Endothelial cell of umbilical vein (primary cell): ENCODE measurements around the gene CEP72. TPM values are rescaled to one million over a fixed set of nuclear protein-coding genes. Genes with fewer than 3 reads are reported as not detected.

Source experiments
- BruUV-seq: library from RNA; stranded (reverse); fragments of 400-500 nt; replicated peaks from 2 replicates; lab custom pipeline; 2021; lab: Mats Ljungman, UMichigan
- CTCF ChIA-PET: fragments of 300-600, 350-600 bp; sonication (Branson Sonifier 250); formaldehyde crosslinking; loops from one replicate; lab custom pipeline; 2021; ENCODE audit warnings: antibody characterized with exemption, inconsistent platforms; lab: Charles Lee
- POLR2A ChIA-PET: fragments of 300-600, 350-600 bp; sonication (Branson Sonifier 250); formaldehyde crosslinking; loops from one replicate; lab custom pipeline; 2021; ENCODE audit warnings: antibody characterized with exemption, inconsistent platforms; lab: Charles Lee
- DNase-seq: peaks from one replicate; pipeline ENCODE4 v3.0.0-alpha.2; 2011; ENCODE audit warnings: low read depth, low spot score
- FAIRE-seq: peaks from 2 replicates; lab custom pipeline; 2011; peaks lifted over from hg19 to GRCh38; lab: Jason Lieb, UNC
- H2AFZ ChIP-seq: 2 replicates; pipeline ENCODE4 v1.6.0; 2012; ENCODE audit warnings: low read depth, low read length, control low read depth, inconsistent platforms
- H3K27ac ChIP-seq: 2 replicates; pipeline ENCODE4 v1.5.1; 2011; ENCODE audit warnings: low read depth, mild to moderate bottlenecking, control low read depth, low read length, moderate library complexity; ENCODE audit not compliant: insufficient read depth
- H3K27me3 ChIP-seq, 2 experiments: 2 replicates each; pipeline versions ENCODE4 v1.6.0 to v1.6.1; 2011; ENCODE audit warnings: low read length in 2 of 2, mixed read lengths in 1 of 2; ENCODE audit not compliant: control insufficient read depth in 2 of 2, insufficient read depth in 2 of 2
- H3K36me3 ChIP-seq, 2 experiments: 2 replicates in 1 of 2; 3 replicates in 1 of 2; pipeline ENCODE4 v1.5.1; 2011; ENCODE audit warnings: low read length in 2 of 2, mild to moderate bottlenecking in 1 of 2, moderate library complexity in 1 of 2; ENCODE audit not compliant: control insufficient read depth in 2 of 2, insufficient read depth in 2 of 2; ENCODE audit errors: extremely low read depth in 1 of 2
- H3K4me1 ChIP-seq: 3 replicates; pipeline ENCODE4 v1.5.1; 2011; ENCODE audit warnings: mild to moderate bottlenecking, low read length; ENCODE audit not compliant: control insufficient read depth, insufficient read depth; ENCODE audit errors: extremely low read depth
- H3K4me2 ChIP-seq: 2 replicates; pipeline ENCODE4 v1.6.1; 2011; ENCODE audit warnings: low read length, control low read depth, mixed read lengths; ENCODE audit not compliant: insufficient read depth
- H3K4me3 ChIP-seq, 3 experiments: fragments of 200-600 bp in 1 of 3; sonication (generic), shearing (Covaris generic) in 1 of 3; replicated peaks in 1 of 3; 2 replicates each; pipeline ENCODE4 v1.5.1; 2011 to 2016; ENCODE audit warnings: control low read depth in 3 of 3, low read length in 3 of 3, mild to moderate bottlenecking in 2 of 3, inconsistent platforms in 1 of 3, low read depth in 1 of 3, moderate library complexity in 1 of 3; ENCODE audit not compliant: insufficient read depth in 1 of 3
- H3K79me2 ChIP-seq: 2 replicates; pipeline ENCODE4 v1.6.0; 2012; ENCODE audit warnings: low read length, inconsistent platforms; ENCODE audit not compliant: control insufficient read depth, insufficient read depth
- H3K9ac ChIP-seq: replicated peaks from 2 replicates; pipeline ENCODE3; 2011; ENCODE audit warnings: low read length, control low read depth; ENCODE audit not compliant: insufficient read depth; ENCODE audit errors: extremely low read depth
- H3K9me1 ChIP-seq: replicated peaks from 3 replicates; pipeline ENCODE4 v1.6.0; 2011; ENCODE audit warnings: mild to moderate bottlenecking, low read length; ENCODE audit not compliant: control insufficient read depth, insufficient read depth; ENCODE audit errors: extremely low read depth
- H3K9me3 ChIP-seq: replicated peaks from 2 replicates; pipeline ENCODE4 v1.5.1; 2012; ENCODE audit warnings: low read length, inconsistent platforms; ENCODE audit not compliant: control insufficient read depth, insufficient read depth
- H4K20me1 ChIP-seq: replicated peaks from 2 replicates; pipeline ENCODE3; 2011; ENCODE audit warnings: mild to moderate bottlenecking, low read length; ENCODE audit not compliant: control insufficient read depth, insufficient read depth; ENCODE audit errors: extremely low read depth
- CTCF ChIP-seq, 2 donors: IDR thresholded peaks; 1 replicate in 1 of 2; 2 replicates in 1 of 2; pipeline ENCODE4 v1.5.1; 2011; ENCODE audit warnings: low read length in 2 of 2, mild to moderate bottlenecking in 2 of 2, moderate library complexity in 2 of 2, control low read depth in 1 of 2, inconsistent platforms in 1 of 2, low read depth in 1 of 2; ENCODE audit not compliant: insufficient read depth in 1 of 2; ENCODE audit errors: extremely low read depth in 1 of 2
- GATA2 ChIP-seq: IDR thresholded peaks from 2 replicates; pipeline ENCODE4 v1.7.0; 2011; ENCODE audit warnings: low read depth, mild to moderate bottlenecking, moderate library complexity, mixed read lengths, low read length; ENCODE audit not compliant: insufficient read length, insufficient read depth
- JUN ChIP-seq: IDR thresholded peaks from 2 replicates; pipeline ENCODE4 v1.6.1; 2011; ENCODE audit warnings: borderline replicate concordance, low read depth; ENCODE audit not compliant: insufficient read length, insufficient read depth
- MAX ChIP-seq: IDR thresholded peaks from 2 replicates; pipeline ENCODE4 v1.6.1; 2011; ENCODE audit not compliant: insufficient read depth, insufficient read length
- MYC ChIP-seq: IDR thresholded peaks from one replicate; pipeline ENCODE4 v1.6.1; 2011; ENCODE audit warnings: mild to moderate bottlenecking, low read depth, low read length
- POLR2A ChIP-seq: IDR thresholded peaks from 2 replicates; pipeline ENCODE4 v1.6.1; 2012; ENCODE audit warnings: low read depth, mild to moderate bottlenecking, control low read depth, low read length
- POLR2AphosphoS5 ChIP-seq: IDR thresholded peaks from 2 replicates; pipeline ENCODE4 v1.6.1; 2012; ENCODE audit warnings: low read depth, mild to moderate bottlenecking, control low read depth, low read length, moderate library complexity; ENCODE audit not compliant: insufficient read depth
- dilution Hi-C: fragments of 300-500 bp; cut with MboI; formaldehyde crosslinking; loops from one replicate; pipeline ENCODE4 v1.15.0; 2019; ENCODE audit warnings: low sequenced_read_pairs; ENCODE audit not compliant: extremely low pct_ligation_motif_present
- intact Hi-C: fragments of 100-400 bp; cut with micrococcal nuclease; formaldehyde crosslinking; loops from one replicate; pipeline ENCODE4 v1.10.0; 2022
- polyA plus RNA-seq, 4 experiments: library from polyadenylated mRNA; depleted of rRNA in 3 of 4; stranded (reverse) in 3 of 4; unstranded in 1 of 4; fragments of >200 nt; gene quantifications; 2 replicates each; pipeline versions ENCODE4 v1.2.1 to v1.2.3, GENCODE V29; 2011 to 2012; ENCODE audit warnings: missing spikeins in 1 of 4
- total RNA-seq: library from RNA; stranded (reverse); gene quantifications from 2 replicates; pipeline ENCODE4 v1.2.3, GENCODE V29; 2021

The CEP72 gene
- total and polyA plus RNA-seq, 2 donors (not counting 3 experiments of a cell fraction or from before 2014, with no cell fraction given): 2.9 to 9.5 TPM

GRCh38 chr5:607541-608428 lies 4.4 kb upstream of the CEP72 start:
- DNase-seq (no peak), FAIRE-seq (no peak)
- Histone ChIP-seq H3K79me2 (peaks cover 3% of the 10 kb centered on the region), H4K20me1 (no peaks in the 10 kb centered on the region), H3K27ac (no peak overlapping the region), H3K9ac (no peak overlapping the region), H3K36me3 (no peaks in the 10 kb centered on the region), H3K9me1 (no peaks in the 10 kb centered on the region), H3K4me3 (no peak overlapping the region), H3K9me3 (no peaks in the 10 kb centered on the region), H2AFZ (no peak overlapping the region), H3K4me1 (peaks cover under 1% of the 10 kb centered on the region), H3K27me3 (no peaks in the 10 kb centered on the region), H3K4me2 (no peak overlapping the region)
- no TSS peak for BruUV-seq
- dilution Hi-C loops (no loop called here), intact Hi-C loops (no loop called here)
- TF ChIP-seq POLR2A: no peak
- TF ChIP-seq JUN: no peak
- no peak for TF ChIP-seq MYC
- no peak for TF ChIP-seq GATA2
- TF ChIP-seq MAX: no peak
- no peak for TF ChIP-seq POLR2AphosphoS5
- TF ChIP-seq CTCF (IDR thresholded peaks at IDR 0.05; ENCODE audit: extremely low read depth in 1 of 2, insufficient read depth in 1 of 2, low read depth in 1 of 2, low read length in 2 of 2): no peak
- CTCF ChIA-PET: no interaction called here
- POLR2A ChIA-PET: no interaction called here
